MM.1S (cell line): ENCODE results near the gene CEP63.

ENCODE experiments used
- DNase-seq: peaks from one replicate; pipeline ENCODE4 v3.0.0-alpha.2; 2015
- H2AFZ ChIP-seq: fragments of 300-600 bp; sonication (generic); 2 replicates; pipeline ENCODE4 v1.6.0; 2016; ENCODE audit warnings: antibody characterized with exemption, low read length
- H3F3A ChIP-seq: fragments of 300-600 bp; sonication (generic); 2 replicates; pipeline ENCODE4 v1.6.1; 2016; ENCODE audit warnings: mild to moderate bottlenecking, antibody characterized with exemption, low read length, moderate library complexity, mixed read lengths; ENCODE audit not compliant: insufficient read depth
- H3K27ac ChIP-seq: fragments of 300-600 bp; sonication (generic); 2 replicates; pipeline ENCODE4 v1.5.1; 2016; ENCODE audit warnings: mild to moderate bottlenecking, low read length
- H3K27me3 ChIP-seq: fragments of 300-600 bp; sonication (generic); replicated peaks from 2 replicates; pipeline ENCODE4 v1.6.0; 2016; ENCODE audit warnings: low read length; ENCODE audit not compliant: insufficient read depth
- H3K36me3 ChIP-seq: fragments of 300-600 bp; sonication (generic); replicated peaks from 2 replicates; pipeline ENCODE4 v1.6.1; 2016; ENCODE audit warnings: mild to moderate bottlenecking, low read length, mixed read lengths; ENCODE audit not compliant: insufficient read depth
- H3K4me1 ChIP-seq: fragments of 300-600 bp; sonication (generic); 2 replicates; pipeline ENCODE4 v1.6.1; 2016; ENCODE audit warnings: low read length, mixed read lengths
- H3K4me2 ChIP-seq: fragments of 300-600 bp; sonication (generic); 2 replicates; pipeline ENCODE4 v1.6.0; 2016; ENCODE audit warnings: low read depth, low read length
- H3K4me3 ChIP-seq: fragments of 300-600 bp; sonication (generic); 2 replicates; pipeline ENCODE4 v1.5.1; 2016; ENCODE audit warnings: low read length, mixed read lengths
- H3K79me2 ChIP-seq: fragments of 300-600 bp; sonication (generic); 2 replicates; pipeline ENCODE4 v1.6.1; 2016; ENCODE audit warnings: mixed run types, low read length, mixed read lengths
- H3K9ac ChIP-seq: fragments of 300-600 bp; sonication (generic); 2 replicates; pipeline ENCODE4 v1.6.1; 2016; ENCODE audit warnings: low read length, mixed read lengths
- H3K9me2 ChIP-seq: fragments of 300-600 bp; sonication (generic); replicated peaks from 2 replicates; pipeline ENCODE4 v1.6.1; 2016; ENCODE audit warnings: mild to moderate bottlenecking, low read length, mixed read lengths; ENCODE audit not compliant: insufficient read depth
- H3K9me3 ChIP-seq: fragments of 300-600 bp; sonication (generic); replicated peaks from 2 replicates; pipeline ENCODE4 v1.6.1; 2016; ENCODE audit warnings: mild to moderate bottlenecking, low read length, mixed read lengths; ENCODE audit not compliant: insufficient read depth
- H4K20me1 ChIP-seq: fragments of 300-600 bp; sonication (generic); 2 replicates; pipeline ENCODE4 v1.6.1; 2016; ENCODE audit warnings: mild to moderate bottlenecking, low read length, moderate library complexity, mixed read lengths; ENCODE audit not compliant: insufficient read depth
- EZH2 ChIP-seq: fragments of 300-600 bp; sonication (generic); optimal IDR thresholded peaks from 2 replicates; pipeline ENCODE3; 2017; ENCODE audit warnings: low read depth, mild to moderate bottlenecking, antibody characterized with exemption, low read length, mixed read lengths
- EZH2phosphoT487 ChIP-seq: fragments of 300-600 bp; sonication (generic); IDR thresholded peaks from 2 replicates; pipeline ENCODE4 v1.6.1; 2018; ENCODE audit warnings: antibody characterized with exemption, low read length
- TF ChIP-seq, protein P1 (sequence below): fragments of 300-600 bp; sonication (generic); IDR thresholded peaks from 2 replicates; pipeline ENCODE4 v1.5.1; 2016; ENCODE audit warnings: antibody characterized with exemption, low read length, mixed read lengths

The CEP63 gene

GRCh38 chr3:134458406-134458945, 27.4 kb upstream of the CEP63 start:
- H3K4me3 ChIP-seq, result no peak overlapping the region
- H2AFZ ChIP-seq, result no peak overlapping the region
- TF ChIP-seq, protein P1, sequence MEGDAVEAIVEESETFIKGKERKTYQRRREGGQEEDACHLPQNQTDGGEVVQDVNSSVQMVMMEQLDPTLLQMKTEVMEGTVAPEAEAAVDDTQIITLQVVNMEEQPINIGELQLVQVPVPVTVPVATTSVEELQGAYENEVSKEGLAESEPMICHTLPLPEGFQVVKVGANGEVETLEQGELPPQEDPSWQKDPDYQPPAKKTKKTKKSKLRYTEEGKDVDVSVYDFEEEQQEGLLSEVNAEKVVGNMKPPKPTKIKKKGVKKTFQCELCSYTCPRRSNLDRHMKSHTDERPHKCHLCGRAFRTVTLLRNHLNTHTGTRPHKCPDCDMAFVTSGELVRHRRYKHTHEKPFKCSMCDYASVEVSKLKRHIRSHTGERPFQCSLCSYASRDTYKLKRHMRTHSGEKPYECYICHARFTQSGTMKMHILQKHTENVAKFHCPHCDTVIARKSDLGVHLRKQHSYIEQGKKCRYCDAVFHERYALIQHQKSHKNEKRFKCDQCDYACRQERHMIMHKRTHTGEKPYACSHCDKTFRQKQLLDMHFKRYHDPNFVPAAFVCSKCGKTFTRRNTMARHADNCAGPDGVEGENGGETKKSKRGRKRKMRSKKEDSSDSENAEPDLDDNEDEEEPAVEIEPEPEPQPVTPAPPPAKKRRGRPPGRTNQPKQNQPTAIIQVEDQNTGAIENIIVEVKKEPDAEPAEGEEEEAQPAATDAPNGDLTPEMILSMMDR, result no peak
- TF ChIP-seq EZH2 (no peak), EZH2phosphoT487 (no peak)
- no peaks in the 10 kb centered on the region for H3K36me3 ChIP-seq
- no peak overlapping the region for H3K4me2 ChIP-seq
- H3K79me2 ChIP-seq, result no peaks in the 10 kb centered on the region
- H3K27ac ChIP-seq, result no peak overlapping the region
- H3K27me3 ChIP-seq, result no peaks in the 10 kb centered on the region
- H3F3A ChIP-seq, result no peaks in the 10 kb centered on the region
- DNase-seq, result no peak
- H3K4me1 ChIP-seq, result no peaks in the 10 kb centered on the region
- H4K20me1 ChIP-seq, result no peaks in the 10 kb centered on the region
- H3K9me3 ChIP-seq, result no peaks in the 10 kb centered on the region
- no peaks in the 10 kb centered on the region for H3K9me2 ChIP-seq
- H3K9ac ChIP-seq, result no peak overlapping the region

DNA sequence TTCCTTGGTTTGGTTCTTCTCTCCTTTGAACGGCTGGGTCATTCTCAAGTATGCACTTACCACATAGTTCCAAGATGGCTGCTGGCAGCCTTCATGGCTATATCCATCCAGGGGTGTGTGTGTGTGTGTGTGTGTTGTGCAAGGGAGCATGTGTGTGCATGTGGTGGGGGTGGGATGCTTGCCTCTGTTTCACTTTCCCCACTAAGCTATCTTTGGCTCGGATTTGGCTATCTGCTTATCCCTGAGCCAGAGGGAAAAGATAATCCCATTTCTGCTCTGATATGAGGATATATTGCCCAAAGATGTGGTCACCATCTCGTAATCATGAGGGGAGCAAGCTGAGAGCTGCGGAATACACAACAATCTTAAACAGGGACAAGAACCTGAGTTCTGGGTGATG, 26.3 kb upstream of the CEP63 start:
- no peak overlapping the region for H3K9ac ChIP-seq
- DNase-seq, result no peak
- H3K4me2 ChIP-seq, result no peak overlapping the region
- no peak for TF ChIP-seq EZH2phosphoT487
- no peak for TF ChIP-seq EZH2
- TF ChIP-seq, protein P1, result no peak
- H3F3A ChIP-seq, result no peaks in the 10 kb centered on the region
- H3K4me3 ChIP-seq, result no peak overlapping the region
- no peaks in the 10 kb centered on the region for H3K4me1 ChIP-seq
- H4K20me1 ChIP-seq, result no peaks in the 10 kb centered on the region
- no peaks in the 10 kb centered on the region for H3K9me3 ChIP-seq
- no peaks in the 10 kb centered on the region for H3K79me2 ChIP-seq
- no peak overlapping the region for H2AFZ ChIP-seq
- H3K36me3 ChIP-seq, result no peaks in the 10 kb centered on the region
- H3K27ac ChIP-seq, result no peak overlapping the region
- no peaks in the 10 kb centered on the region for H3K27me3 ChIP-seq
- H3K9me2 ChIP-seq, result no peaks in the 10 kb centered on the region

GRCh38 chr3:134460965-134461364, 24.9 kb upstream of the CEP63 start:
- Histone ChIP-seq H4K20me1 (no peaks in the 10 kb centered on the region), H3K36me3 (no peaks in the 10 kb centered on the region), H3K4me3 (no peak overlapping the region), H3K79me2 (no peaks in the 10 kb centered on the region), H3K4me1 (no peaks in the 10 kb centered on the region), H3K27ac (no peak overlapping the region), H3K9me3 (no peaks in the 10 kb centered on the region), H3K27me3 (no peaks in the 10 kb centered on the region), H2AFZ (no peak overlapping the region), H3F3A (no peaks in the 10 kb centered on the region), H3K4me2 (no peak overlapping the region), H3K9me2 (no peaks in the 10 kb centered on the region), H3K9ac (no peak overlapping the region)
- TF ChIP-seq EZH2 (no peak), EZH2phosphoT487 (no peak)
- TF ChIP-seq, protein P1, result no peak
- no peak for DNase-seq
